GM12892 (cell line): ENCODE measurements around the gene CENPA.

Experiments used
- POLR2A ChIP-seq: IDR thresholded peaks from 2 replicates; pipeline ENCODE4 v1.6.1; 2011; ENCODE audit warnings: low read depth, low read length, control low read depth
- POLR2AphosphoS5 ChIP-seq: IDR thresholded peaks from 2 replicates; pipeline ENCODE4 v1.6.1; 2011; ENCODE audit warnings: low read depth, low read length, control low read depth

DNA sequence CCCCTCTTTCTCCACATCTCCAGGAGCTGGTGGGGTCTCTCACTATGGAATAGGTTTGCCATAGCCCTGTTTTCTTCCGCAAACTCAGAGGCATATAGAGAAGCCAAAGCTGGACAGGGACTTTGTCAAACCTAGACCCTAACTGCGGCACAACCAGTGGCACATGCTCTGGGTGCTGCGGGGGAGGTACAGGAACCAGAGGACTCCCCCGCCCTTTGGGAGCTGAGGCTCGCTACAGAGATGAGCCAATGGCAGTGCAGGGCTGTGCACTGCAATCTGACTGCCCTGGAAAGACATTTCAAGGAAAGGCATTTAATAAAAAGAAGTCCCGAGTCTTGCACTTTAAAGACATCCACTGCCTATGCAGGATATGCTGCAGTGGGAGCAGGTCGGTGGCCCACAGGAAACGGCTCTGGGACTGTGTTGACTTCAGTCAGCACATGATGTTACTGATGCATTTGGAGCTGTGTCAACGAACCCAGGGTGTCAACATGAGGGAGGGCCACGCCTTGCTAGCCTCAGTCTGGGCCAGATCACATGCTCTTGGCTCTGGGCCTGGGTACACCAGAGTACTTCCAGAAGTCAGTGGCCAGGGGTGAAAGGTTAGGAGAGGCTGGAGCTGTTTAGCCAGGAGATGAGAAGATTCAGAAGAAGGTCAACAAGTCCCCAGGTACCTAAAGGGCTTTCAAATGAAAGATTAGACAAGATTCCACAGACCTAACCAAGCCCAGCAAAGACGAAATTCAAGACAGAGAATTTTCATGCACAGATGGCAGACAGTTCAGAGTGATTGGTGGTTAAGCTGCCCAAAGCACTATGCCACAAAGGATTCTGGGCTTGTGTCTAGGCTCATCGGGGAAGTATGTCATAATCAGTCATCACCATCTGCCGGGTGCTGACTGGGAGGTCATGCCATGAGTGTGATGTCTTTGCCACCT lies 13.5 kb upstream of the CENPA start:
- TF ChIP-seq POLR2AphosphoS5 (no peak), POLR2A (no peak)
